Stimulated activated naive CD4-positive, alpha-beta T cell (primary cell): ENCODE data around the gene NUP133.
"Not testable (repeated sequence)": the region's sequence is repeated elsewhere in the genome, so short reads cannot be mapped to it uniquely, and the experiment has no call there.

Experiments
- DNase-seq, 6 experiments: peaks; one replicate each; lab custom pipeline; 2025; lab: John Stamatoyannopoulos, UW

The NUP133 gene

GRCh38 chr1:229448845-229449244 lies 59.3 kb downstream of the NUP133 start:
- no peak for DNase-seq

GRCh38 chr1:229448354-229448753 lies 59.8 kb downstream of the NUP133 start:
- no peak for DNase-seq

DNA sequence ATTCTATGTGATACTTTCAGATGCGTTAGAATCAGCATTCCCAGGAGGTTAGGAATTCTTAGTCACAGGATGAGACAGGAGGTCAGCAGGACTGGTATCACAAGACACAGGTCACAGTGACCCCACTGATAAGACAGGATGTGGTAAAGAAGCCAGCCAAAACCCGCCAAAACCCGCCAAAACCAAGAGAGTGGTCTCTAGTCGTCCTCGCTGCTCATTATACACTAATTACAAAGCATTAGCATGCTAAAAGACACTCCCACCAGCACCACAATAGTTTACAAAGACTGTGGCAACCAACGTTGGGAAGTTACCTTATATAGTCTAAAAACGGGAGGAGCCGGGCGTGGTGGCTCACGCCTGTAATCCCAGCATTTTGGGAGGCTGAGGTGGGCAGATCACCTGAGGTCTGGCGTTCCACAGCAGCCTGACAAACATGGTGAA lies 60.3 kb downstream of the NUP133 start:
- DNase-seq, result no peak

- DNase-seq, result no peak
Observed at GRCh38 chr1:229445828-229446227, 62.3 kb downstream of the NUP133 start.

GRCh38 chr1:229440851-229441537 lies 67.1 kb downstream of the NUP133 start:
- no peak for DNase-seq

DNA sequence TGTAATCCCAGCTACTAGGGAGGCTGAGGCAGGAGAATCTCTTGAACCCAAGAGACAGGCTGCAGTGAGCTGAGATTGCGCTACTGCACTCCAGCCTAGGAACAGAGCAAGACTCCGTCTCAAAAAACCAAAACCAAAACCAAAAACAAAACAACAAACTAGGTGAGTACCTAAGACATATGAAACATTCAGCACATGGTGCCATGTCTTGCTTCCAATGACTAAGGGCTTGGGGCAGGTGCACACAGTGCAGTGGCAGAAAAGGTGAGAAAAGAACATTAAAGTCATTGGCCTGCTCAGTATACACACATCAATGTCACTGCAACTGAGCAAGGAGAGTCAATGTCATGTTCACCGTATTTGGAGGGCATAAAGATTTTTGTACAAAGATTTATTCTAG lies 70.1 kb downstream of the NUP133 start:
- no peak for DNase-seq

DNA sequence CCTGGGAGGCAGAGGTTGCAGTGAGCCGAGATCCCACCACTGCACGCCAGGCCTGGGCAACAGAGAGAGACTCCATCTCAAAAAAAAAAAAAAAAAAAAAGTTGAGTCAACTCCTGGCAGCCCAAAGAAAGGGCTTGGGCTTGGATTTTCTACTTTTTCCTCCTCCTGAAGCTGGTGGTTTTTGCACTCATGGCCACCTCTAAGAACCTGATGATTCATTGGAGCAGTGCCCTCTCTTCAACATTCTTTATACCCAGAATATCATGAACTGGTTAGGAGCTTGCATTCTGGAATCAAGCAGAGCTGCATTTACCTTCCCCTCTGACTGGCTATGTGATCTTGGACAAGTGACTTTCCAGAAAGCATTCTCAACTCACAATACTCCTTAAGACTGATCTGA lies 70.7 kb downstream of the NUP133 start:
- DNase-seq, result no peak

DNA sequence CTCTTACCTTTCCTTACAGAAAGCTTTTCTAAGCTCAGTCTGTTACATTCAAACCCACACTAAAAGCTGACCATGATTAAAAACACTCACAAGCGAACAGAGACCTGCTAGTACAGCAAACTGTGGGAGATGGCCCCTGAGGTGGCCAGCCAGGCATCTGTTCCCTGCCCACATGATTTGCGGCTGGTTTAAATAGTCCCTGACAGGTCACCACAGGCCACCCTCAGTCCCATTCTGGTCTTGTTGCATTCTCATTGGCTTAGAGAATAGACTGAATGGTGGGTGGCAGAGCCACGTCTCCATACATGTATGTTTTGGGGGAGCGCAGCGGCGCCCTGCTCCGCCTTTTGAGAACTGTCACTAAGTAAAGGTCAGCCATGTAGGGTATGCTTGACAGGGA lies 71.9 kb downstream of the NUP133 start:
- no peak for DNase-seq

DNA sequence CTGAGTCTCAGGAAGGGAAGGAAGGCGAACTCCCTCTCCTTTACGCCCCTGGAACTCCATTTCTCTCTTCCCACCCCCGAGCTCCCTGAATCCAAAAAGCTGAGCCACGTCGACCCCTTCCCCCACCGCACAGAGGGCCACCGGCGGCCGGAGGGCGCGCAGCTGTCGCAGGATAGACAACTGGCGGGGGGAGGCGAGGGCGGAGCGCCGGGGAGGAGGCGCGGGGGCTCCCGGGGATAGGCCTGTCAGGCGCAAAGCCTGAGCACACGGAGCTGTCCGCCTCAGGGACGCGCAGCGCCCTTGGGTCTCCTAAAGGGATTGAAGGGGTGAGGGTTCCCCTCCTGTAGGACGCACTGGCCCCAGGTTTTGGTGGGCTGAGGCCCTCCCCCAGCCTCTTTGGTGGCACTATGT lies 73.5 kb downstream of the NUP133 start:
- DNase-seq, result no peak

GRCh38 chr1:229434005-229434640 lies 74.0 kb downstream of the NUP133 start, which contains the start of gene ACTA1:
Gene ACTA1 (minus strand): TSS chr1:229434094. CDS start chr1:229433115, 979 bp downstream.
- DNase-seq, result no peak

DNA sequence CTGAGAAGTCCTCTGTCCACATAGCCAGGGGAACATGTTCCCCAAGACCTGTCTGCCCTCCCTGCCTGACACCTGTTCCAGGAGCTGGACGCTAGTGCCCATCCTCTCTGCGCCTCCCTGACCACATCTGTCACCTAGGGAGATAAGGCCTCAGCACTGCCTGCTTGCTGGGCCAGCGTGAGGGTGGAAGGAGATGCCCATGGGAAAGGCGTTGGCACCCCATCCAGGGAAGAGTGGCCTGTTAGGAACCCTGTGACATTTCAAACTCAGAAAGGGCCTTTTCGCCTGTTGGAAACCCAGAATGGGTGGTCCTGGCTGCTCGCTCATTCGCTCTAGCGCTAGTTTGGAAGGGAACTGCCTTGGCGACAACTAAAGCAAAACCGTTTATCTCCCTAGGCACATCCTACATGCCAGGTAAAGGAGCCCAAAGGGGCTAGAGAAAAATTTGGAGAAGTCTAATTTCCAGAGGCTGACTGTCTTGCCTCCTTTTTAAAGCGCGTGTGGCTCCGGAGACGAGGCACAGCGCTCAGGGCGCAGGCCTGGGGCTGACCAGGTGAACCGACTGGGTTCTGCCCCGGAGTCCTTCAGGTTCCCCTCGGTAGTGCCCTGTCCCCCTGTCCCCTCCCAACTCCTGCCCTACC lies 74.7 kb downstream of the NUP133 start:
- DNase-seq, result no peak

DNA sequence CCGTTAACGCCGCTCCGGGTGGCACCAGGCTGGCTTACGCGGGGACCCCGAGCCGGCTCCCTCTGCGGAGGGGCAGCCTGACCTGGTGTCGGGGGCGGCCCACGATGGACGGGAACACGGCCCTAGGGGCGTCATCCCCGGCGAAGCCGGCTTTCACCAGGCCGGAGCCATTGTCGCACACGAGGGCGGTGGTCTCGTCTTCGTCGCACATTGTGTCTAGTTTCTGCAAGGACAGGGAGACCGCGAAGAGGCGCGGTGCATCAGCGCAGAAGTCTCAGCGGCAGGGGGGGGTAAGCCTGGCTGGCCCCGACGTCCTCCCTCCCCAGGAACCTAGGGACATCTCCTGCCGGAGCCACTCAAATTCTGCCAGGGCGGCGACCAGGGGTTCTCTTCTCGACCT lies 75.2 kb downstream of the NUP133 start:
- no peak for DNase-seq

GRCh38 chr1:229432116-229432461 lies 76.1 kb downstream of the NUP133 start:
- DNase-seq, result no peak

- peak in 1 of 6 experiments; percentile 16 for DNase-seq
Observed at GRCh38 chr1:229431284-229432115, 76.6 kb downstream of the NUP133 start.

- peak in 2 of 6 experiments; percentile 26 to 30 for DNase-seq
Observed at GRCh38 chr1:229430761-229431283, 77.3 kb downstream of the NUP133 start.

DNA sequence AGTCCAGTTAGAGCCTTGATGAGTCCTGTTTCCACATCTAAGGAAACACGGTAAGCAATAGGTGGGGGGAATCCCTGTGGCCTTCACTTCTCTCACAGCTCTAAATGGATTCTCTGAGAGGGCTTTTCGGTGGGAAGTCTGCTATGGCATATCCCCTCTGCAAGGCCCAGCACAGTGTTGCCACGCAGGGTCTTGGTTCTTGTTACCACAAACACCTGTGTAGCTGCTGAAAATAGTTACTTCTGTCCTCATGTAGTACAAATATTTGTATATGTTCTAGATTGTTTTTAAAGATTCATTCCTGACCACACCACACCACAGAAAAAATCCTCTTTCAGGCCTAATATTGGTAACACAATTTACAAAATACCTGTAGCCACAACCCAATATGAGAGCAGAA lies 79.9 kb downstream of the NUP133 start:
- DNase-seq, result no peak

DNA sequence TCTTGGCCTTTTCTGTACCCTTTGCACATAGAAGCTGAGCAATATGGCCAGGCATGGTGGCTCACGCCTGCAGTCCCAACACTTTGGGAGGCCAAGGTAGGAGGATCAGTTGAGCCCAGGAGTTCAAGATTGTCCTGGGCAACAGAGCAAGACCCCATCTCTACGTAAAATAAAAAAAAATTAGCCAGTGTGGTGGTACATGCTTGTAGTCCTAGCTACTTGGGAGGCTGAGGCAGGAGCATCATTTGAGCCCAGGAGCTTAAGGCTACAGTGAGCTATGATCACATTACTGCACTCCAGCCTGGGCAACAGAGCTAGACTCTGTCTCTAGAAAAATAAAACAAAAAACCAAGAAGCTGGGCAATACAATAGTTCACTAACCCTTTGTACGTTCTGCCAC lies 80.6 kb downstream of the NUP133 start:
- no peak for DNase-seq

DNA sequence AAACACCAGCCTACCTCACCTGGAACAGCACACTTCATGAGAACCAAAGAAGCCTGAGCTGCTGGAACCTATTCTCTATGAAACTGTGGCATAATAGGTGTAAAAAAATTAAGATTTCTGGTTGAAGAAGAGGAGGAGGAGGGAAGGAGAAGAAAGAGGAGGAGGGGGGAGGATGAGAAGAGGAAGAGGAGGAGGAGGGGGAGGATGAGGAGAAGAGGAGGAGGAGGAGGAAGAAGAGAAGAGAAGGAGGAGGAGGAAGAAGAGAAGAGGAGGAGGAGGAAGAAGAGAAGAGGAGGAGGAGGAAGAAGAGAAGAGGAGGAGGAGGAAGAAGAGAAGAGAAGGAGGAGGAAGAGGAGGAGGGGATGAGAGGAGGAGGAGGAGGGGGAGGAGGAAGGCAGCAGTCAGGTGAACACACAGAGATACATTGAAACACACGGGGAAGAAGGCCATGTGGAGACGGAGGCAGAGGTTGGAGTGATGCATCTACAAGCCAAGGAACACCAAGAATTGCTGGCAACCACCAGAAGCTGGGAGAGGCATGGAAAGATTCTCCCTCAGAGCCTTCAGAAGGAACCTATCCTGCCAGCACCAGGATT lies 82.5 kb downstream of the NUP133 start:
- DNase-seq, result no peak

DNA sequence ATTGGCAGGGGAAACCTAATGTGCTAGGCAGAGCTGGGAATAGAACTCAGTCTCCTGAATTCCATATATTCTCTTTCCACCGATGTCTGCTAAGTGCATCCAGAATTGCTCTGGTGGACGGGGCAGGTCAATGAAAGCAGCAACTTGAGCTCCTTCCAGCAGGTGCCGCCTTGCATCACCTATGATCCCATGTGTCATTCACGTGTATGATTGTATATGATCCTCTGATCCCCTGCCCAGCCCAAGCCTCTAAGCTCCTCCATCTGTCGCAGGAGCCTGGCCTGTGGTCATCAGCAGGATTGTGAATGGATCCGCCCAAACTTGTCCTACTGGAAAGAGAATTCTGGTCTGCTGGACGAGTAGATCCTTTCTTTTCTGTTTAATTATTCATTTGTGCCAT lies 87.4 kb downstream of the NUP133 start:
- no peak for DNase-seq

DNA sequence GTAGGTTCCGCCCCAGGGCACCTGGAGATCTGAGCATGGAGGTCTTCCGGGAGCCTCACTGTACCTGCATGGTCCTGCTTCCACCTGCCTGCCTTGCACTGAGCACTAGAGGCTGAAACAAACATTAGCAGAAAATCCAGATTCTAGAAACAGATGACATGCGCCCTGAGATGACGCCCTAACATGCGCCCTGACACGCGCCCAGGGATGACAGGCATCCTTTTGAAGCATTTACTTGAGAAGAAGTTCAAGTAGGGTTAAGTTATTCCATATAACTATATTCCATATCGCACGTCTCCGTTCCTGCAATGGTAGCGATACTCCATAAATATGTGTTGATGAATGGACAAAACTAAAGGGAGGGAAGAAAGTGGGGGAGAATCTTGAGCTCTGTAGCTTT lies 87.9 kb downstream of the NUP133 start:
- DNase-seq, result no peak

DNA sequence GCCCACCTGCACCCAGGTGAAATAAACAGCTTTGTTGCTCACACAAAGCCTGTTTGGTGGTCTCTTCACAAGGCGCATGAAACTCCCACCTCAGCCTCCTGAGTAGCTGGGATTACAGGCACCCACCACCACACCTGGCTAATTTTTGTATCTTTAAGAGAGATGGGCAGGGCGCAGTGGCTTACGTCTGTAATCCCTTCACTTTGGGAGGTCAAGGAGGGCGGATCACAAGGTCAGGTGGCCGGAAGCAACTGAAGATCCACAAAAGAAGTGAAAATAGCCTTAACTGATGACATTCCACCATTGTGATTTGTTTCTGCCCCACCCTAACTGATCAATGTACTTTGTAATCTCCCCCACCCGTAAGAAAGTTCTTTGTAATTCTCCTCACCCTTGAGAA lies 89.6 kb downstream of the NUP133 start:
- DNase-seq, result not testable (repeated sequence)

GRCh38 chr1:229412810-229413209 lies 95.3 kb downstream of the NUP133 start:
- DNase-seq, result not testable (repeated sequence)
